HUES48 (cell line): ENCODE results near the gene TECPR2.
"Not testable (repeated sequence)": the region's sequence is repeated elsewhere in the genome, so short reads cannot be mapped to it uniquely, and the experiment has no call there.

Source experiments
- H3K27ac ChIP-seq: one replicate; pipeline ENCODE4 v1.7.0; 2013; ENCODE audit warnings: low read depth, low read length, inconsistent platforms
- H3K27me3 ChIP-seq: 2 replicates; pipeline ENCODE4 v1.6.1; 2013; ENCODE audit warnings: mild to moderate bottlenecking, low read length; ENCODE audit not compliant: control insufficient read depth, insufficient read depth
- H3K36me3 ChIP-seq: 2 replicates; pipeline ENCODE4 v1.6.1; 2013; ENCODE audit warnings: low read length; ENCODE audit not compliant: control insufficient read depth, insufficient read depth
- H3K4me1 ChIP-seq: 2 replicates; pipeline ENCODE4 v1.6.1; 2013; ENCODE audit warnings: mild to moderate bottlenecking, low read length; ENCODE audit not compliant: control insufficient read depth, insufficient read depth
- H3K4me3 ChIP-seq: 2 replicates; pipeline ENCODE4 v1.5.1; 2013; ENCODE audit warnings: mild to moderate bottlenecking, low read depth, low read length
- H3K9ac ChIP-seq: 2 replicates; pipeline ENCODE4 v1.6.1; 2013; ENCODE audit warnings: mild to moderate bottlenecking, low read depth, low read length, moderate library complexity
- H3K9me3 ChIP-seq: 2 replicates; pipeline ENCODE4 v1.6.1; 2013; ENCODE audit warnings: low read length; ENCODE audit not compliant: control insufficient read depth, insufficient read depth

The TECPR2 gene

GRCh38 chr14:102538602-102539543, 176.1 kb downstream of the TECPR2 start:
- Histone ChIP-seq H3K27me3 (no peaks in the 10 kb centered on the region), H3K9me3 (no peaks in the 10 kb centered on the region), H3K9ac (no peak overlapping the region), H3K4me1 (peaks cover 7% of the 10 kb centered on the region), H3K27ac (no peak overlapping the region), H3K36me3 (no peaks in the 10 kb centered on the region), H3K4me3 (no peak overlapping the region)

- Histone ChIP-seq H3K4me1 (peaks cover 11% of the 10 kb centered on the region), H3K27me3 (peaks cover 4% of the 10 kb centered on the region; the same call in 1 of the 2 replicates), H3K9me3 (no peaks in the 10 kb centered on the region), H3K27ac (no peak overlapping the region), H3K9ac (no peak overlapping the region), H3K36me3 (no peaks in the 10 kb centered on the region), H3K4me3 (no peak overlapping the region)
These were observed 177.0 kb downstream of the TECPR2 start for GRCh38 chr14:102539544-102540314.

GRCh38 chr14:102540315-102541028, 177.7 kb downstream of the TECPR2 start:
- Histone ChIP-seq H3K4me3 (no peak overlapping the region), H3K27me3 (peaks cover 8% of the 10 kb centered on the region; the same call in 1 of the 2 replicates), H3K9ac (no peak overlapping the region), H3K27ac (no peak overlapping the region), H3K4me1 (peaks cover 16% of the 10 kb centered on the region), H3K9me3 (no peaks in the 10 kb centered on the region), H3K36me3 (no peaks in the 10 kb centered on the region)

GRCh38 chr14:102541029-102541491, 178.3 kb downstream of the TECPR2 start:
- not testable (repeated sequence) for H3K9me3 ChIP-seq, H3K36me3 ChIP-seq, H3K27me3 ChIP-seq, H3K4me3 ChIP-seq, H3K9ac ChIP-seq, H3K27ac ChIP-seq
- peaks cover 22% of the 10 kb centered on the region for H3K4me1 ChIP-seq

- H3K27me3 ChIP-seq = peaks cover 8% of the 10 kb centered on the region; the same call in 1 of the 2 replicates
- no peak overlapping the region for H3K4me3 ChIP-seq
- H3K36me3 ChIP-seq = no peaks in the 10 kb centered on the region
- no peak overlapping the region for H3K9ac ChIP-seq
- H3K4me1 ChIP-seq = peaks cover 23% of the 10 kb centered on the region
- no peaks in the 10 kb centered on the region for H3K9me3 ChIP-seq
- no peak overlapping the region for H3K27ac ChIP-seq
These were observed 179.0 kb downstream of the TECPR2 start for GRCh38 chr14:102541771-102542170.

GRCh38 chr14:102544046-102544746, 181.5 kb downstream of the TECPR2 start:
- H3K27ac ChIP-seq = no peak overlapping the region
- H3K4me3 ChIP-seq = peak overlapping the region; percentile 41
- no peaks in the 10 kb centered on the region for H3K9me3 ChIP-seq
- peaks cover 8% of the 10 kb centered on the region; the same call in 1 of the 2 replicates for H3K27me3 ChIP-seq
- no peak overlapping the region for H3K9ac ChIP-seq
- no peaks in the 10 kb centered on the region for H3K36me3 ChIP-seq
- peaks cover 23% of the 10 kb centered on the region for H3K4me1 ChIP-seq

GRCh38 chr14:102544747-102545460, 182.2 kb downstream of the TECPR2 start:
- H3K9me3 ChIP-seq = no peaks in the 10 kb centered on the region
- H3K36me3 ChIP-seq = no peaks in the 10 kb centered on the region
- no peak overlapping the region for H3K9ac ChIP-seq
- peaks cover 8% of the 10 kb centered on the region; the same call in 1 of the 2 replicates for H3K27me3 ChIP-seq
- peak overlapping the region; percentile 41 for H3K4me3 ChIP-seq
- peaks cover 23% of the 10 kb centered on the region for H3K4me1 ChIP-seq
- peak overlapping the region; percentile 84 for H3K27ac ChIP-seq

- Histone ChIP-seq H3K36me3 (no peaks in the 10 kb centered on the region), H3K4me1 (peaks cover 18% of the 10 kb centered on the region), H3K9me3 (no peaks in the 10 kb centered on the region), H3K27me3 (peaks cover 8% of the 10 kb centered on the region; the same call in 1 of the 2 replicates), H3K27ac (peak overlapping the region; percentile 84), H3K4me3 (peak overlapping the region; percentile 41; the same call in 1 of the 2 replicates), H3K9ac (peak overlapping the region; percentile 58; the same call in 1 of the 2 replicates)
These were observed 182.9 kb downstream of the TECPR2 start for GRCh38 chr14:102545461-102546265.

GRCh38 chr14:102548616-102549240, 186.0 kb downstream of the TECPR2 start:
- H3K9ac ChIP-seq = no peak overlapping the region
- no peaks in the 10 kb centered on the region for H3K36me3 ChIP-seq
- peaks cover 16% of the 10 kb centered on the region; the same call in 1 of the 2 replicates for H3K4me1 ChIP-seq
- H3K4me3 ChIP-seq = no peak overlapping the region
- H3K9me3 ChIP-seq = no peaks in the 10 kb centered on the region
- peaks cover 8% of the 10 kb centered on the region; the same call in 1 of the 2 replicates for H3K27me3 ChIP-seq
- H3K27ac ChIP-seq = no peak overlapping the region
